Muscle layer of duodenum (tissue), 2 donors: ENCODE results near the gene RNF145.
"Not testable (repeated sequence)": the region's sequence is repeated elsewhere in the genome, so short reads cannot be mapped to it uniquely, and the experiment has no call there.

Source experiments
- H3K27ac ChIP-seq: one replicate; pipeline ENCODE4 v1.7.0; 2013; ENCODE audit warnings: mild to moderate bottlenecking, low read length
- H3K27me3 ChIP-seq: one replicate; pipeline ENCODE4 v1.7.0; 2013; ENCODE audit warnings: low read depth, mild to moderate bottlenecking, control low read depth, low read length
- H3K36me3 ChIP-seq, 2 donors: one replicate each; pipeline ENCODE4 v1.7.0; 2013; ENCODE audit warnings: low read length in 2 of 2, control low read depth in 1 of 2, mild to moderate bottlenecking in 1 of 2; ENCODE audit not compliant: insufficient read depth in 2 of 2, control insufficient read depth in 1 of 2
- H3K4me1 ChIP-seq, 2 donors: one replicate each; pipeline ENCODE4 v1.7.0; 2013; ENCODE audit warnings: low read length in 2 of 2, mild to moderate bottlenecking in 2 of 2, control low read depth in 1 of 2, moderate library complexity in 1 of 2; ENCODE audit not compliant: insufficient read depth in 2 of 2, control insufficient read depth in 1 of 2
- H3K4me3 ChIP-seq, 2 donors: one replicate each; pipeline ENCODE4 v1.7.0; 2013; ENCODE audit warnings: low read length in 2 of 2, low read depth in 1 of 2, mild to moderate bottlenecking in 1 of 2
- H3K9me3 ChIP-seq, 2 donors: one replicate each; pipeline ENCODE4 v1.7.0; 2013; ENCODE audit warnings: low read length in 2 of 2, control low read depth in 1 of 2, mild to moderate bottlenecking in 1 of 2; ENCODE audit not compliant: control insufficient read depth in 1 of 2
- donor health status: healthy.

The RNF145 gene

DNA sequence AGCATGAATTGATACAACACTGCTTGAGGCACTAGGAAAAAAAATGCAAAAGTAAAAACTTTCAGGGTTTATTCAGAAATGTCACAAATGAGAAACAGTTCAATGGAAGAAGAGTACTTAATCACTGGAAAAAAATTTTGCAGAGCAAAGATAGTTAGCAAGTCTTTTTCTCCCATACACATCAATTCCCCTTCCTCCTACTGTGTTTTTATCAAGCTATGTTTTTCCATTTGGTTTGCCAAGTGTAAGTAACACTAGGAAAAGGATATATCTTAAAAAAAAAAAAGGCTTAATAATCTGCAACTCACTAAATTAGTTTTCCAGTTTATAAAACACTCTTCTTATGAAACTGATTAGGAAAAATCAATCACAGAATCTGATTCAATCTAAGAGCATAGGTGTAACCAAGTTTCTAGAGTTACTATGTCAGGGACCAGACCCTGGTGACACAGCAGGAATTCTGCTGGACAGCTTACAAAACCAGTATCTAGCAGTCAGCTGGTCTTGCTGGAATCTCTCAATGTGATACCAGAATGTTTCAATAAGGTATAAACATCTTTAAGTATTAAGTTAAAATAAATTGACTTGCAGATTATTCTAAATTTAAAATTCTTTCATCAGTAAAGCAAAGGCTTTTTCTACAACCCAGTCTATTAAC, 34.7 kb downstream of the RNF145 start:
- Histone ChIP-seq H3K4me1 (peaks cover 0 to 16% of the 10 kb centered on the region in 2 donors), H3K9me3 (no peaks in the 10 kb centered on the region), H3K27ac (peak overlapping the region; percentile 48), H3K36me3 (peaks cover 3 to 19% of the 10 kb centered on the region in 2 donors), H3K4me3 (no peak overlapping the region), H3K27me3 (no peaks in the 10 kb centered on the region)

DNA sequence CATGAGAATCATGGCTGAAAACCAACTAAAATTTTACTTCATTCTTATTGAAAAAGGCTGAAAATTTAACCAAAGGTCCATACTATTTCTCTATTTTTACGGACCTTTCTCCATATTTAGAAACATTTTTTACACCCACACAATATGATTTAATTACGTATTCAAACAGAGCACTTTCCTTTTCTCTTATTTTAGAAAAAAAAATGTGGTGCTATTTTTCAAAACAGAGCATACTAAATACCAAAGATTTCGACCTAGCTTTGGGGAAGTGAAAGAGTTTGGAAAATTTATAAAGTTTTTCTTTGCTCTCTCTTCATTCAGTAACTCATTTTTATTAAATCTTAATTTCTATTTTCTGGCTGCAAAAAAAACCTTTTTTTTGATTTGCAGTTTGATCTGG, 38.1 kb downstream of the RNF145 start:
- H3K4me1 ChIP-seq, result peaks cover 0 to 16% of the 10 kb centered on the region in 2 donors
- H3K4me3 ChIP-seq, result no peak overlapping the region
- no peak overlapping the region for H3K27ac ChIP-seq
- no peaks in the 10 kb centered on the region for H3K27me3 ChIP-seq
- peaks cover 3% of the 10 kb centered on the region in 2 donors for H3K36me3 ChIP-seq
- H3K9me3 ChIP-seq, result no peaks in the 10 kb centered on the region

GRCh38 chr5:159170021-159170420, 39.3 kb downstream of the RNF145 start:
- Histone ChIP-seq H3K9me3 (no peaks in the 10 kb centered on the region), H3K27me3 (no peaks in the 10 kb centered on the region), H3K4me3 (no peak overlapping the region), H3K4me1 (peaks cover 0 to 13% of the 10 kb centered on the region in 2 donors), H3K27ac (no peak overlapping the region), H3K36me3 (peaks cover 0 to 3% of the 10 kb centered on the region in 2 donors)

- Histone ChIP-seq H3K4me3 (no peak overlapping the region), H3K4me1 (no peaks in the 10 kb centered on the region), H3K9me3 (no peaks in the 10 kb centered on the region), H3K36me3 (peaks cover 0 to 4% of the 10 kb centered on the region in 2 donors), H3K27me3 (no peaks in the 10 kb centered on the region), H3K27ac (no peak overlapping the region)
Measured at GRCh38 chr5:159166416-159166815, 42.9 kb downstream of the RNF145 start.

- H3K27me3 ChIP-seq, result no peaks in the 10 kb centered on the region
- H3K36me3 ChIP-seq, result peaks cover 24 to 28% of the 10 kb centered on the region in 2 donors
- H3K4me3 ChIP-seq, result no peak overlapping the region
- H3K27ac ChIP-seq, result no peak overlapping the region
- H3K9me3 ChIP-seq, result no peaks in the 10 kb centered on the region
- no peaks in the 10 kb centered on the region for H3K4me1 ChIP-seq
Measured at GRCh38 chr5:159163701-159164046, 45.7 kb downstream of the RNF145 start.

- Histone ChIP-seq H3K4me3 (no peak overlapping the region), H3K4me1 (no peaks in the 10 kb centered on the region), H3K27ac (no peak overlapping the region), H3K9me3 (no peaks in the 10 kb centered on the region), H3K36me3 (peaks cover 29 to 33% of the 10 kb centered on the region in 2 donors), H3K27me3 (no peaks in the 10 kb centered on the region)
Measured at GRCh38 chr5:159163027-159163700, 46.2 kb downstream of the RNF145 start.

- Histone ChIP-seq H3K27me3 (no peaks in the 10 kb centered on the region), H3K4me1 (no peaks in the 10 kb centered on the region), H3K27ac (no peak overlapping the region), H3K9me3 (no peaks in the 10 kb centered on the region), H3K36me3 (peaks cover 32 to 35% of the 10 kb centered on the region in 2 donors), H3K4me3 (no peak overlapping the region)
Measured at GRCh38 chr5:159161361-159162214, 47.8 kb downstream of the RNF145 start.

DNA sequence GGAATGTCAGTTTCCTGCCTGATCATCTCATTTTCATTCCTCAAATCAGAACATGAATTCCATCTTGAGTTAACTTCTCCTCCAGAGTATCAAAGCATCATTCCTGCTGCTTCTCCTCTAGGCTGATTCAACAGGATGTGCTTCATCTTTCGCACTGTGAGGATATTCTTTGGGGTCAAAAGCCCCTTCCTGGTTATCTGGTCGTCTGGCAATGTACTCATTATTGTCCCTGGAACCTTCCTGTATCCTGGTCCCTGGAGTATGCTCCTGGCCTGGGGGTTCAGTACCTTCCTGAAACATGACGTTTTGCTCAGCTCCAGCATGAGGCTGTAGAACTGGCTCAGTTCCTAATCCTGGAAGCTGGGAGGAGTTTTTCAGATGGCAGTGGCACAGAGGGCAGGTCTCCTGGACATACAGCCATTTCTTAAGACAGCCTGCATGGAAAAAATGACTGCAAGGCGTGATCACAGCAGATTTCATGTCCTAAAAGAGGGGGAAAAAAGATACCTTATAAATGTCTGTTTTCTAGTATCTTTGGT, 50.7 kb downstream of the RNF145 start:
- peaks cover 32 to 35% of the 10 kb centered on the region in 2 donors for H3K36me3 ChIP-seq
- H3K27me3 ChIP-seq, H3K4me1 ChIP-seq, H3K4me3 ChIP-seq, H3K27ac ChIP-seq, H3K9me3 ChIP-seq: not testable (repeated sequence)

- H3K4me1 ChIP-seq, result no peaks in the 10 kb centered on the region
- H3K27ac ChIP-seq, result no peak overlapping the region
- no peaks in the 10 kb centered on the region for H3K27me3 ChIP-seq
- no peaks in the 10 kb centered on the region for H3K9me3 ChIP-seq
- peaks cover 32 to 35% of the 10 kb centered on the region in 2 donors for H3K36me3 ChIP-seq
- no peak overlapping the region for H3K4me3 ChIP-seq
Measured at GRCh38 chr5:159157552-159157951, 51.8 kb downstream of the RNF145 start.

GRCh38 chr5:159156426-159157238, 52.7 kb downstream of the RNF145 start:
- H3K27me3 ChIP-seq, result no peaks in the 10 kb centered on the region
- no peaks in the 10 kb centered on the region for H3K9me3 ChIP-seq
- no peaks in the 10 kb centered on the region for H3K4me1 ChIP-seq
- H3K36me3 ChIP-seq, result peaks cover 32% of the 10 kb centered on the region in 2 donors
- no peak overlapping the region for H3K4me3 ChIP-seq
- H3K27ac ChIP-seq, result no peak overlapping the region
